ENCODE data around the gene ABTB2.

GRCh38 chr11:34146411-34146810 lies 211.4 kb downstream of the ABTB2 start:
- no peak for TF ChIP-seq CTCF (IDR thresholded peaks at IDR 0.05)
- no peak for TF ChIP-seq POLR2A (IDR thresholded peaks at IDR 0.05)

Measured in tibial nerve (tissue), 3 donors.